SK-N-MC (cell line): ENCODE results near the gene ATRNL1.
"Not testable (repeated sequence)": the region's sequence is repeated elsewhere in the genome, so short reads cannot be mapped to it uniquely, and the experiment has no call there.

Experiments used
- DNase-seq: peaks from one replicate; pipeline ENCODE4 v3.0.0-alpha.2; 2011; ENCODE audit warnings: low read depth, low spot score
- H3K27ac ChIP-seq: fragments of 200-600 bp; sonication (generic); 2 replicates; pipeline ENCODE4 v1.5.1; 2016; ENCODE audit warnings: mixed run types
- H3K36me3 ChIP-seq: fragments of 200-600 bp; sonication (generic); 2 replicates; pipeline ENCODE4 v1.6.1; 2017; ENCODE audit warnings: antibody characterized with exemption, low read length, mixed read lengths; ENCODE audit not compliant: insufficient read depth
- H3K4me3 ChIP-seq: fragments of 200-600 bp; sonication (generic); 2 replicates; pipeline ENCODE4 v1.5.1; 2016
- H3K9ac ChIP-seq: fragments of 200-600 bp; sonication (generic); 2 replicates; pipeline ENCODE4 v1.8.0; 2017; ENCODE audit warnings: mixed run types, mixed read lengths; ENCODE audit not compliant: insufficient read length
- H3K9me3 ChIP-seq: fragments of 200-600 bp; sonication (generic); 2 replicates; pipeline ENCODE4 v1.6.1; 2017; ENCODE audit warnings: low read depth, mild to moderate bottlenecking, antibody characterized with exemption, low read length, moderate library complexity, mixed read lengths
- EZH2 ChIP-seq: fragments of 200-600 bp; sonication (generic); IDR thresholded peaks from one replicate; pipeline ENCODE4 v1.6.1; 2017; ENCODE audit warnings: antibody characterized with exemption
- FOXP2 ChIP-seq: optimal IDR thresholded peaks from 2 replicates; pipeline ENCODE3; 2011; ENCODE audit warnings: mild to moderate bottlenecking, moderate library complexity; ENCODE audit not compliant: insufficient read depth; ENCODE audit errors: extremely low read length, control extremely low read depth
- POLR2AphosphoS5 ChIP-seq: IDR thresholded peaks from 2 replicates; pipeline ENCODE4 v1.6.1; 2012; ENCODE audit warnings: mild to moderate bottlenecking, low read depth, low read length, borderline replicate concordance

The ATRNL1 gene

GRCh38 chr10:115827231-115828009, 734.3 kb downstream of the ATRNL1 start:
- H3K27ac ChIP-seq = no peak overlapping the region
- no peak overlapping the region for H3K9ac ChIP-seq
- no peaks in the 10 kb centered on the region for H3K9me3 ChIP-seq
- H3K4me3 ChIP-seq = no peak overlapping the region
- DNase-seq = no peak
- H3K36me3 ChIP-seq = no peaks in the 10 kb centered on the region
- no peak for TF ChIP-seq FOXP2
- TF ChIP-seq EZH2 = no peak
- no peak for TF ChIP-seq POLR2AphosphoS5

GRCh38 chr10:115828182-115828581, 735.0 kb downstream of the ATRNL1 start:
- H3K9ac ChIP-seq, H3K27ac ChIP-seq, H3K9me3 ChIP-seq, H3K36me3 ChIP-seq, DNase-seq, H3K4me3 ChIP-seq: not testable (repeated sequence)

DNA sequence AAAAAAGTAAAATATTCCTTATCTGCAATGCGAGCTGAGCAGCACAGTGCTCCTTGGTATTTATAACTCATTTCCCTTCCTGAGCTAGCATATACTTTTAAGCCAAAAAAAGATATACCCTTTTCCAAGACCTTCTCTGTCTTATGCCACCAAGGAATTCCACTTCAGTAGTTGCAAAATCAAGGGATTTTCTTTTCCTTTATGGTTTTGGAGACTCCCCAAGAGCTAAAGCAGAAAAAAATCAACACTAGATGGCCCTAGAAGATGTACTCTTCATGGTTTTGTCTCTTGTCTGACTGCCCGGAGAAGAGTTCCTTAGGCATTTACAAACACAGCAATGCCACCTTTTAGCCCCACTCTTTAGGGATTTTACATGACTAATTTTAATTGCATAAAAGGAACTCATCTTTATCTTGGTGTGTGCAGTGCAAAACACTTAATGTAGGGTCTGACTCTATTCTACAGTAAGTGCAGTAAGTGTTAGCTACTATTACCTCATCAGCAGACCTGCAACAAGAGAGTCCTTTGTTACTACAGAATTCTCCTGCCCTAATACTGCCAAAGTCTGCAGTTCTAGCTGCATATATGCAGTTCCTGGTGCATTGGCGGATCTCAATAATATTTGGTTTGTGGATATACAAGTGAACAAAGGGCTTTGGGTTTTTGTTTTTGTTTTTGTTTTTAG, 736.5 kb downstream of the ATRNL1 start:
- no peak overlapping the region for H3K9ac ChIP-seq
- H3K27ac ChIP-seq = no peak overlapping the region
- no peaks in the 10 kb centered on the region for H3K9me3 ChIP-seq
- no peak overlapping the region for H3K4me3 ChIP-seq
- no peak for DNase-seq
- no peaks in the 10 kb centered on the region for H3K36me3 ChIP-seq
- TF ChIP-seq POLR2AphosphoS5 (no peak), FOXP2 (no peak), EZH2 (no peak)

GRCh38 chr10:115830265-115830970, 737.3 kb downstream of the ATRNL1 start:
- no peaks in the 10 kb centered on the region for H3K9me3 ChIP-seq
- DNase-seq = no peak
- H3K9ac ChIP-seq = no peak overlapping the region
- H3K27ac ChIP-seq = no peak overlapping the region
- no peak overlapping the region for H3K4me3 ChIP-seq
- H3K36me3 ChIP-seq = no peaks in the 10 kb centered on the region
- TF ChIP-seq EZH2 = no peak
- TF ChIP-seq FOXP2 = no peak
- TF ChIP-seq POLR2AphosphoS5 = no peak

DNA sequence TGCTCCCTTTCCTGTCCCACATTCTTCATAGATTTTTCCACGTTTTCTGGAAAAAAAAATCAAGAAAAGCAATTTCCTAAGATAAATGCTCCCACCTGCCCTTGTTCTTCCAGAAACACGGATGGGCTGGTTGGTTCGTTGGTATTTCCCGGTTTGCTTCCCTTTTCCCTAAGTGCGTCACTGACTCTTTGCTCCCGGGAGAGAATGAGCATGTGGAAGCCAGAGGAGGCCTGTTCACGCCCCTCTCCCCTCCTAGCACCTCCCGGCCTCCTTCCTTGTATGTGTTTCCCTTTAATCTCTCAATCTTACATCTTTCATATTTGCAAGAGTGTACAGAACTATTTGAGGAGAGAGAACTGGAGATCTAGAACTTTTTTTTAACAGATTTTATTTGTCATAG, 737.9 kb downstream of the ATRNL1 start:
- no peak for TF ChIP-seq EZH2
- TF ChIP-seq POLR2AphosphoS5 = no peak
- no peak for TF ChIP-seq FOXP2
- H3K4me3 ChIP-seq = no peak overlapping the region
- H3K9me3 ChIP-seq = no peaks in the 10 kb centered on the region
- no peak overlapping the region for H3K27ac ChIP-seq
- H3K36me3 ChIP-seq = no peaks in the 10 kb centered on the region
- no peak for DNase-seq
- H3K9ac ChIP-seq = no peak overlapping the region

GRCh38 chr10:115833119-115833518, 740.0 kb downstream of the ATRNL1 start:
- Histone ChIP-seq H3K36me3 (no peaks in the 10 kb centered on the region), H3K9me3 (no peaks in the 10 kb centered on the region), H3K4me3 (no peak overlapping the region), H3K9ac (no peak overlapping the region), H3K27ac (no peak overlapping the region)
- no peak for DNase-seq
- TF ChIP-seq POLR2AphosphoS5 (no peak), EZH2 (no peak), FOXP2 (no peak)

DNA sequence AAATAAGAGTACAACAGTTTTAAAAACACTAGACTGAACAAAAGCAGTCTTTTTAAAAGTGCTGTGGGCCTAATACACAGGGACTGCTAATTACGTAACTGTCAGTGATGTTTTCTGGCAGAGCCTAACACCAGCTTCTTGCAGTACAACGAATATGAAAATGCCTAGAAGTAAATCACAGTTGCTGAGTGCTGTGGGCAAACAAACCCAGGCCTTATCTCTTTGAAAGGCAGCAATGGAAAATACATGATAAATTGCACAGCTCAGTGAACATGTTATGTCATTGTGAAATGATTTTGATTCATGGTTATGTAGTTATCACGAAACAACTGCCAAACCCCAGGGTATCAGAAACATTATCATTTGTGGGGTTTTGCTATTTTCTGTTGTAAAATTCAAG, 751.4 kb downstream of the ATRNL1 start:
- DNase-seq = no peak
- Histone ChIP-seq H3K9me3 (no peaks in the 10 kb centered on the region), H3K36me3 (no peaks in the 10 kb centered on the region), H3K27ac (no peak overlapping the region), H3K9ac (no peak overlapping the region), H3K4me3 (no peak overlapping the region)
- no peak for TF ChIP-seq FOXP2
- no peak for TF ChIP-seq EZH2
- no peak for TF ChIP-seq POLR2AphosphoS5

DNA sequence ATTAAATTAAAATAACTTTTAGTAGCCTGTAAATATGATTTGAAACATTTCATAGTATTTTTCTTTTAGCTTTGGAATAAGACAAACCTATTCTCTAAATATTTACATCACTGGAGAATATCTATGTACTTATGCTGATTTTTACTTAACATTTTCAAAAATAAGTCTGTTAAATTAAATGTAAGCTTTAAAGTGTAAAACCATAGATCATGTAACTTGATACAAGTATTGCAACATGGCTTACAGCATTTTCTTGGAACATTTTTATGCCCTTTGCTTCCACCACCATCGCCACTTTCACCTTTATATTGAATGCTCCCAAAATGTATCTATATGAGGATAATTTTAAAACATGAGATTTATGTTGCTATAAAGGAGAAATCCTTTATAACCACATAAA, 752.8 kb downstream of the ATRNL1 start:
- no peak overlapping the region for H3K9ac ChIP-seq
- DNase-seq = no peak

More for the DNA sequence above, 752.8 kb downstream of the ATRNL1 start:
- Histone ChIP-seq H3K36me3 (no peaks in the 10 kb centered on the region), H3K27ac (no peak overlapping the region), H3K4me3 (no peak overlapping the region), H3K9me3 (no peaks in the 10 kb centered on the region)
- TF ChIP-seq EZH2 (no peak), FOXP2 (no peak), POLR2AphosphoS5 (no peak)
